ENCODE results near the gene ORC6. TPM values are rescaled to one million over a fixed set of nuclear protein-coding genes. Genes with fewer than 3 reads are reported as not detected.

ORC6 gene
- polyA plus RNA-seq, 2 donors = 7.7 to 9.0 TPM

DNA sequence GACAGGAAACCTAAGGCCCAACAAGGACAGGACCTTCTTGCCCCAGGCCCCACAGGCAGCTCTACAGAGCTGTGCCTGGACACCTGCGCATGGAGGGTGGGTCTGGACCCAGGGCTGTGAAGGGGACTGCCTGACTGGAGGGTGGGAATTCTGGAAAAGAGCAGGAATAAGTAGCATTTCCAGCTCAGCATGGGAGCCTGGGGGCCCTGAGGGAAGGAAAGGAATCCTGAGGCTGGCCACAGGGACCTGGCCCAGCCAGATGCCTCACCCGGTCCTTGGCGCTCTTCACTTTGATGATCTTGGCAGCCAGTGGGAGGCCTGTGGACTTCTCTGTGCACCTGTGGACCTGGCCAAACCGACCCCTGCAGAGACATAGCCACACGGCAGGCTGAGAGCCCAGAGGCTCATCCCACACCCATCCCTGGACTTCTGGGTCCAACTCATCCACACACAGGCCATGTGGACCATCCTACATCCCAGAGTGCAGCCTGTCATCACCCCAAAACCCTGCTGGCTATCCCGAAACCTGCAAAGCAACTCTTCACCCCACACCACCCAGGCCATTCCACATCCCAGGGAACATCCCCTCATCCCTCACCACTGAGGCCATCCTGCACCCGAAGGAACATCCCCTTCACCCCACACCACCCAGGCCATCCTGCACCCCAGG, 40.0 kb downstream of the ORC6 start:
- H3K4me1 ChIP-seq (ENCODE audit: control insufficient read depth in 2 of 2, insufficient read depth in 2 of 2, low read length in 1 of 2) = peaks cover 0 to 2% of the 10 kb centered on the region in 2 donors
- no peaks in the 10 kb centered on the region for H3K36me3 ChIP-seq (ENCODE audit: control insufficient read depth in 2 of 2, insufficient read depth in 2 of 2, low read length in 1 of 2)
- H3K27me3 ChIP-seq (ENCODE audit: control insufficient read depth in 1 of 2, insufficient read depth in 2 of 2, low read length in 2 of 2) = no peaks in the 10 kb centered on the region
- WGBS, 2 donors = 84 to 93% methylated on average over 7 of the region's 7 CpGs
- H3K4me3 ChIP-seq (ENCODE audit: low read depth in 1 of 2, low read length in 2 of 2) = no peak overlapping the region
- H3K27ac ChIP-seq (ENCODE audit: low read depth in 2 of 2, low read length in 1 of 2) = no peak overlapping the region
- no peaks in the 10 kb centered on the region for H3K9me3 ChIP-seq (ENCODE audit: control insufficient read depth in 2 of 2, insufficient read depth in 1 of 2, low read depth in 1 of 2, low read length in 1 of 2)

- no peak overlapping the region for H3K27ac ChIP-seq (ENCODE audit: low read depth in 2 of 2, low read length in 1 of 2)
- H3K4me3 ChIP-seq (ENCODE audit: low read depth in 1 of 2, low read length in 2 of 2) = no peak overlapping the region
- WGBS, 2 donors = 91% methylated on average over 8 of the region's 8 CpGs
- H3K9me3 ChIP-seq (ENCODE audit: control insufficient read depth in 2 of 2, insufficient read depth in 1 of 2, low read depth in 1 of 2, low read length in 1 of 2) = no peaks in the 10 kb centered on the region
- H3K4me1 ChIP-seq (ENCODE audit: control insufficient read depth in 2 of 2, insufficient read depth in 2 of 2, low read length in 1 of 2) = peaks cover 0 to 2% of the 10 kb centered on the region in 2 donors
- no peaks in the 10 kb centered on the region for H3K36me3 ChIP-seq (ENCODE audit: control insufficient read depth in 2 of 2, insufficient read depth in 2 of 2, low read length in 1 of 2)
- H3K27me3 ChIP-seq (ENCODE audit: control insufficient read depth in 1 of 2, insufficient read depth in 2 of 2, low read length in 2 of 2) = no peaks in the 10 kb centered on the region
Observed at GRCh38 chr16:46730126-46730525, 40.7 kb downstream of the ORC6 start.

- Histone ChIP-seq H3K27me3 (ENCODE audit: control insufficient read depth in 1 of 2, insufficient read depth in 2 of 2, low read length in 2 of 2) (no peaks in the 10 kb centered on the region), H3K4me3 (ENCODE audit: low read depth in 1 of 2, low read length in 2 of 2) (no peak overlapping the region), H3K9me3 (ENCODE audit: control insufficient read depth in 2 of 2, insufficient read depth in 1 of 2, low read depth in 1 of 2, low read length in 1 of 2) (no peaks in the 10 kb centered on the region), H3K27ac (ENCODE audit: low read depth in 2 of 2, low read length in 1 of 2) (no peak overlapping the region), H3K4me1 (ENCODE audit: control insufficient read depth in 2 of 2, insufficient read depth in 2 of 2, low read length in 1 of 2) (peaks cover 0 to 2% of the 10 kb centered on the region in 2 donors), H3K36me3 (ENCODE audit: control insufficient read depth in 2 of 2, insufficient read depth in 2 of 2, low read length in 1 of 2) (no peaks in the 10 kb centered on the region)
- 77% methylated on average over 17 of the region's 17 CpGs for WGBS, 2 donors
Observed at GRCh38 chr16:46730801-46731690, 41.6 kb downstream of the ORC6 start.

DNA sequence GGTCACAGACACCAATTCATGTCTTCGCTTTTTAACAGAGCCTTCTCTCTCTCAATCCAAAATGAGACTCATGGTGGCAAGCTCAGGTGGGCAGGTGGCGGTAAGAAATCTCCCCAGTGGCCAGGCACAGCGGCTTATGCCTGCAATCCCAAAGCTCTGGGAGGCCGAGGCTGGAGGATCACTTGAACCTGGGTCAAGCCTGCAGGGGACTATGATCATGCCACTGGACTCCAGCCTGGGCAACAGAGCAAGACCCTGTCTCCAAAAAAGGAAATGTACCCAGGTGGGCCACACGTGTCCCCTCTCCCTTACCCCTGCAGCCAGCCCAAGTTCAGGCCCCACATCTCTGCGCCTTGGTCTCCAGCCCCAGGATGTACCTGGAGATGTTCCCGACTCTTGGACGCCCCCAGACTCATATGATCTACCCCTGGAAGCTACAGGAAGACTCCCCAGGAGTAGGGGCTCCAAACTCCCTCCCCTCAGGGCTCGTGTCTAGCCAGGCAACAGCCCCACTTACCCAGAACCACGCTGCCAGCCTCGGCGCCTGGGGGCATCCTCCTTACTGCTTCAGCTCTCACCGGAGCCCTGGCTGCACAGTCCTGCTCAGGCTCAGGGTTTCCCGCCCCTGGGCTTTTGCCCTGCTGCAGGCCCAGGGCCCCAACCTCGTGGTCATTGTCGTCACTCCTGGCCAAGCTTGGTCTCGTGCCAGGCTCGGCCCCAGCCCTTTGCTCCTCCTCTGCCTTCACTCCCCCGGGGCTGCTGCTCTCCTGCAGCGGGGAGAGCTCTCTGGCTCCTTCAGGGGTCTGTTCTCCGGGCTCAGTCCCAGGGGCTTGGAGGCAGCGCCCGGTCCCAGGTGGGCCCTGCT, 42.5 kb downstream of the ORC6 start:
- WGBS, 2 donors = 78 to 80% methylated on average over 23 of the region's 23 CpGs
- no peak overlapping the region for H3K27ac ChIP-seq (ENCODE audit: low read depth in 2 of 2, low read length in 1 of 2)

GRCh38 chr16:46732561-46732960, 43.1 kb downstream of the ORC6 start:
- WGBS, 2 donors = 81 to 89% methylated on average over 4 of the region's 4 CpGs
- no peaks in the 10 kb centered on the region for H3K36me3 ChIP-seq (ENCODE audit: control insufficient read depth in 2 of 2, insufficient read depth in 2 of 2, low read length in 1 of 2)
- H3K4me1 ChIP-seq (ENCODE audit: control insufficient read depth in 2 of 2, insufficient read depth in 2 of 2, low read length in 1 of 2) = no peaks in the 10 kb centered on the region
- no peak overlapping the region for H3K4me3 ChIP-seq (ENCODE audit: low read depth in 1 of 2, low read length in 2 of 2)
- H3K27ac ChIP-seq (ENCODE audit: low read depth in 2 of 2, low read length in 1 of 2) = no peak overlapping the region
- no peaks in the 10 kb centered on the region for H3K27me3 ChIP-seq (ENCODE audit: control insufficient read depth in 1 of 2, insufficient read depth in 2 of 2, low read length in 2 of 2)
- no peaks in the 10 kb centered on the region for H3K9me3 ChIP-seq (ENCODE audit: control insufficient read depth in 2 of 2, insufficient read depth in 1 of 2, low read depth in 1 of 2, low read length in 1 of 2)

More for the DNA sequence above, 42.5 kb downstream of the ORC6 start:
- Histone ChIP-seq H3K36me3 (ENCODE audit: control insufficient read depth in 2 of 2, insufficient read depth in 2 of 2, low read length in 1 of 2) (no peaks in the 10 kb centered on the region), H3K4me3 (ENCODE audit: low read depth in 1 of 2, low read length in 2 of 2) (no peak overlapping the region), H3K4me1 (ENCODE audit: control insufficient read depth in 2 of 2, insufficient read depth in 2 of 2, low read length in 1 of 2) (peaks cover 0 to 2% of the 10 kb centered on the region in 2 donors), H3K9me3 (ENCODE audit: control insufficient read depth in 2 of 2, insufficient read depth in 1 of 2, low read depth in 1 of 2, low read length in 1 of 2) (no peaks in the 10 kb centered on the region), H3K27me3 (ENCODE audit: control insufficient read depth in 1 of 2, insufficient read depth in 2 of 2, low read length in 2 of 2) (no peaks in the 10 kb centered on the region)

DNA sequence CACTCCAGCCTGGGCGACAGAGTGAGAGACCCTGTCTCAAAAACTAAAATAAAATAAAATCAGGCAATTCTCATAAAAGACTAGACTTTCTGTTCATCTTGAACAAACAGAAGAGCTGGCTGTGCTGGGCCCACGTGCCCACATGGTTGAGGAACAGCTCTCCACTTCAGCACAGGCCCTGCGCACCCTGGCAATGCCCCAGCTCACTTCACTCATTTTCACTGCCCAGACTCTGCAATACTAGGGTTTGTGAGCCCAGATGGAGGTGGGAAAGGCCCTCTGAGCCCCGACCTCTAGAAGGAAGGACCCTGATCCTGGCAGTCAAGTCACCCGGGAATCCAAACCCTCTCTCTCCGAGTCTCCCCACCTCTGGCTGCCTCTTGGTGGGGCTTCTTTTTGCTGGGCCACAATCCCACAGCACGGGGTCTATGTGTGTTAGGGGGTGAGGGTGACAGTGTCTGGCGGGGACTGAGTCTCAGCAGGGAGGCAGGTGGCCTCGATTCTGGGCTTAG, 43.9 kb downstream of the ORC6 start:
- H3K27ac ChIP-seq (ENCODE audit: low read depth in 2 of 2, low read length in 1 of 2) = no peak overlapping the region
- no peaks in the 10 kb centered on the region for H3K4me1 ChIP-seq (ENCODE audit: control insufficient read depth in 2 of 2, insufficient read depth in 2 of 2, low read length in 1 of 2)
- 78 to 83% methylated on average over 9 of the region's 9 CpGs for whole genome bisulfite sequencing, 2 donors
- H3K27me3 ChIP-seq (ENCODE audit: control insufficient read depth in 1 of 2, insufficient read depth in 2 of 2, low read length in 2 of 2) = no peaks in the 10 kb centered on the region
- H3K36me3 ChIP-seq (ENCODE audit: control insufficient read depth in 2 of 2, insufficient read depth in 2 of 2, low read length in 1 of 2) = no peaks in the 10 kb centered on the region
- H3K4me3 ChIP-seq (ENCODE audit: low read depth in 1 of 2, low read length in 2 of 2) = no peak overlapping the region
- no peaks in the 10 kb centered on the region for H3K9me3 ChIP-seq (ENCODE audit: control insufficient read depth in 2 of 2, insufficient read depth in 1 of 2, low read depth in 1 of 2, low read length in 1 of 2)

GRCh38 chr16:46736695-46737094, 47.2 kb downstream of the ORC6 start:
- no peaks in the 10 kb centered on the region for H3K4me1 ChIP-seq (ENCODE audit: control insufficient read depth in 2 of 2, insufficient read depth in 2 of 2, low read length in 1 of 2)
- no peak overlapping the region for H3K27ac ChIP-seq (ENCODE audit: low read depth in 2 of 2, low read length in 1 of 2)
- no peaks in the 10 kb centered on the region for H3K36me3 ChIP-seq (ENCODE audit: control insufficient read depth in 2 of 2, insufficient read depth in 2 of 2, low read length in 1 of 2)
- no peaks in the 10 kb centered on the region for H3K27me3 ChIP-seq (ENCODE audit: control insufficient read depth in 1 of 2, insufficient read depth in 2 of 2, low read length in 2 of 2)
- no peak overlapping the region for H3K4me3 ChIP-seq (ENCODE audit: low read depth in 1 of 2, low read length in 2 of 2)
- 70 to 72% methylated on average over 11 to 12 of the region's 12 CpGs for WGBS, 2 donors
- no peaks in the 10 kb centered on the region for H3K9me3 ChIP-seq (ENCODE audit: control insufficient read depth in 2 of 2, insufficient read depth in 1 of 2, low read depth in 1 of 2, low read length in 1 of 2)

DNA sequence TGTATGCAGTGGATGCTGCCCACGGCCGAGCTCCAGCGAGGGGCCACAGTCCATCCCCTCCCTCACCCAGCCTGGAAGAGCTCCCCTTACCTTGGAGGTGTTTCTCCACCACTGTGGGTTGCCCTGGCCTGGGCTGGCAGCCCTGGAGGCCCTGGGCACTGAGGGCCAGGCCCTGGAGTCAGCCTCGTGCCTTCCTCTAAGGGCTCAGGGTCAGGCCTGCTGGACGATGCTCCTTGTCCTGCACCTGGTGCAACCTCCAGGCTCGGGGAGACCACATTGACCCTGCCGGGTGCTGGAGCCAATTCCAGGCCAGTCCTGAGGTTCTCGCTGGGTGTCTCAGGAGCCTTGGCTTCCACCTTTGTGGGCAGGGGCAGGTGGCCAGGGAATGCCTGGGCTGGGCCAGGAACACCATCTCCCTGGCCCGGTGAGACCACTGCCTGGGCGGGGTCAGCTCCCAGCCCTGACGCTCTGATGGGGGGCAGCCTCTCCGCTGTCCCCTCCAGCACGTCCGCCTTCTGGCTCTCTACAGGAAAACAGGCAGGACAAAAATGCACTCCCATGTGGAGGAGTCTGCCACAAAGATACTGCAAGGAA, 48.3 kb downstream of the ORC6 start:
- H3K27ac ChIP-seq (ENCODE audit: low read depth in 2 of 2, low read length in 1 of 2) = no peak overlapping the region
- no peaks in the 10 kb centered on the region for H3K27me3 ChIP-seq (ENCODE audit: control insufficient read depth in 1 of 2, insufficient read depth in 2 of 2, low read length in 2 of 2)
- no peaks in the 10 kb centered on the region for H3K36me3 ChIP-seq (ENCODE audit: control insufficient read depth in 2 of 2, insufficient read depth in 2 of 2, low read length in 1 of 2)
- no peaks in the 10 kb centered on the region for H3K9me3 ChIP-seq (ENCODE audit: control insufficient read depth in 2 of 2, insufficient read depth in 1 of 2, low read depth in 1 of 2, low read length in 1 of 2)
- no peak overlapping the region for H3K4me3 ChIP-seq (ENCODE audit: low read depth in 1 of 2, low read length in 2 of 2)
- 79 to 86% methylated on average over 14 of the region's 14 CpGs for WGBS, 2 donors
- no peaks in the 10 kb centered on the region for H3K4me1 ChIP-seq (ENCODE audit: control insufficient read depth in 2 of 2, insufficient read depth in 2 of 2, low read length in 1 of 2)

GRCh38 chr16:46739934-46740333, 50.5 kb downstream of the ORC6 start:
- H3K27ac ChIP-seq (ENCODE audit: low read depth in 2 of 2, low read length in 1 of 2) = no peak overlapping the region
- no peaks in the 10 kb centered on the region for H3K9me3 ChIP-seq (ENCODE audit: control insufficient read depth in 2 of 2, insufficient read depth in 1 of 2, low read depth in 1 of 2, low read length in 1 of 2)
- H3K27me3 ChIP-seq (ENCODE audit: control insufficient read depth in 1 of 2, insufficient read depth in 2 of 2, low read length in 2 of 2) = no peaks in the 10 kb centered on the region
- H3K4me3 ChIP-seq (ENCODE audit: low read depth in 1 of 2, low read length in 2 of 2) = no peak overlapping the region
- H3K36me3 ChIP-seq (ENCODE audit: control insufficient read depth in 2 of 2, insufficient read depth in 2 of 2, low read length in 1 of 2) = no peaks in the 10 kb centered on the region
- 61 to 62% methylated on average over 2 of the region's 2 CpGs for WGBS, 2 donors
- no peaks in the 10 kb centered on the region for H3K4me1 ChIP-seq (ENCODE audit: control insufficient read depth in 2 of 2, insufficient read depth in 2 of 2, low read length in 1 of 2)

Measured in esophagus (tissue), 2 donors.